GM21786 (cell line): ENCODE results near the gene LOXL3.

Source experiments
- ATAC-seq: cut with Tn5 transposase; IDR thresholded peaks from one replicate; pipeline ENCODE4 v1.9.1; 2021; ENCODE audit not compliant: unreplicated experiment

The LOXL3 gene, protein sequence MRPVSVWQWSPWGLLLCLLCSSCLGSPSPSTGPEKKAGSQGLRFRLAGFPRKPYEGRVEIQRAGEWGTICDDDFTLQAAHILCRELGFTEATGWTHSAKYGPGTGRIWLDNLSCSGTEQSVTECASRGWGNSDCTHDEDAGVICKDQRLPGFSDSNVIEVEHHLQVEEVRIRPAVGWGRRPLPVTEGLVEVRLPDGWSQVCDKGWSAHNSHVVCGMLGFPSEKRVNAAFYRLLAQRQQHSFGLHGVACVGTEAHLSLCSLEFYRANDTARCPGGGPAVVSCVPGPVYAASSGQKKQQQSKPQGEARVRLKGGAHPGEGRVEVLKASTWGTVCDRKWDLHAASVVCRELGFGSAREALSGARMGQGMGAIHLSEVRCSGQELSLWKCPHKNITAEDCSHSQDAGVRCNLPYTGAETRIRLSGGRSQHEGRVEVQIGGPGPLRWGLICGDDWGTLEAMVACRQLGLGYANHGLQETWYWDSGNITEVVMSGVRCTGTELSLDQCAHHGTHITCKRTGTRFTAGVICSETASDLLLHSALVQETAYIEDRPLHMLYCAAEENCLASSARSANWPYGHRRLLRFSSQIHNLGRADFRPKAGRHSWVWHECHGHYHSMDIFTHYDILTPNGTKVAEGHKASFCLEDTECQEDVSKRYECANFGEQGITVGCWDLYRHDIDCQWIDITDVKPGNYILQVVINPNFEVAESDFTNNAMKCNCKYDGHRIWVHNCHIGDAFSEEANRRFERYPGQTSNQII

DNA sequence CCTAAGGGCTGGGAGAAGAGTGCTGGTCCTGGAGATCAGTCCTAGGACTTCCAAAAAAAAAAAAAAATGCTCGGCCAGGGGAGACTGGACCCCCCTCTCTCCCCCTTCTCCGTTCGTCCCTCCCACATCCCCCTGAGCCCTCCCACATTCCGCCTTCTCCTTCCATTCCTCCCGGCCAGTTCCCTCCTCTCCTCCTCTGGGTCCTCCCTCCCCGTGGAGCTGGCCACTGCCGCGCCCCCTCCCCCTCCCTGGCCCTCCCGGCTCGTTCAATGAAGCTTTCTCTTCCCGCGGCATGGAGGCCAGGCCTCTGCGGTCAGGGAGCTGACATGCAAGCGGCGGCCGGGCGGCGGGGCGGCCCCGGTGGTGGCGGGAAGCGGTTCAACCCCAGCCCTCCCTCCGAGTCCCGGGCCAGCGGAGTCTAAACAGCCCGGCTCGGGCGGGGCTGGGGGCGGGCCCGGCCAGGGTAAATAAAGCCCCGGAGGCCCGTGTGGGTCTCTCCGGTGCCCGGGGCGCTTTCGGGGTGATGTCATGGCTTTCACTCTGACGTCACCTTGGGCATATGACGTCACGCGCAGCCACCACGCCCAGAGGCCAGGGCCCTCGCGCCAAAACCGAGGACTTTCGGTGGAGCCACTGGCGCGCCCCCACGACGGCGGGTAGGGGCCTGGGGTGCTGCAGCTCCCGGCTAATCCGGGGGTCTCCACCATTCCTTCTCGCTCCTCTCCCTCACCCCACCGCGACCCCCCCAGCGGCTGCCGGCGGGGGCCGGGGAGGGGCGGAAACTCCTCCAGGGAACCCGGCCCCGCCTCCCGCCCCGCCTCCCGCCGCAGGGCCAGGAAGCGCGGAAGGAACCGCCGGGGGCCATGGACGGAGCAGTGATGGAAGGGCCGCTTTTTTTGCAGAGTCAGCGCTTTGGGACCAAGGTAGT, at the start of gene LOXL3, which contains the start of gene DOK1:
Gene LOXL3, minus strand, starts transcription at position 51 of the 928 bp plus-strand sequence. CDS start 1,308 bp downstream, outside the sequence.
Gene DOK1, plus strand, starts transcription at position 829 of the 928 bp plus-strand sequence. Its CDS starts 35 bp downstream, at position 864.
- ATAC-seq = peak; percentile 39

DNA sequence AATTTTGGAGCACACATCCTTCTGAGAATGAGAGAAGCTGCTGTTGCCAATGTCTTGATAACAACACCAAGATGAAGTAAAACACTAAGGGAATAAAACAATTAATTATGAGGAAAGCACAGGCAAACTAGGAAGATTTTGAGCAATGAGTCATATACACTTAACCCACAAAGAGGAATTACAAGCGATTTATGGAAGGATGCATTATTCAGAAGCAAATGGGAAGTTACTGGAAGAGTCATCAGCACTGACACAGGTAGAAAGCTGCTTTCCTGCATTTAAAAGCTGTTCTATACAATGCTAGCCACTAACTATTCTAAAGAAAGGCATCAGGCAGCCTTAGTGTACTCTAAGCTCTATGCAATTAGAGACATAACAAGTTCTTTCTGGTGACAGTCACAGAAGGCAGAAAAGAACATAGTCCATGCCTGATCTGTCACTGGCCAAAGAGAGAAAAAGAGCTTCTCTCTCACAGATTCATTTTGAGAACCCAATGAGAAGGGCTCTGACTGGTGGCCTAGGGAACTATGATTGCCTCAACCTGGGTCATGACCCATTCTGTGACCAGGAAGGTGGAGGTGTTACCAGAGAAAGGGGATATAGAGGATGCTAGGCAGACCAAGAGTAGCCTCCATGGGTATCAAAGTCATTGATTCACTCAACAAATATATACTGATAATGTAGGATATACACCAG, 49.0 kb upstream of the LOXL3 start:
- ATAC-seq = no peak

DNA sequence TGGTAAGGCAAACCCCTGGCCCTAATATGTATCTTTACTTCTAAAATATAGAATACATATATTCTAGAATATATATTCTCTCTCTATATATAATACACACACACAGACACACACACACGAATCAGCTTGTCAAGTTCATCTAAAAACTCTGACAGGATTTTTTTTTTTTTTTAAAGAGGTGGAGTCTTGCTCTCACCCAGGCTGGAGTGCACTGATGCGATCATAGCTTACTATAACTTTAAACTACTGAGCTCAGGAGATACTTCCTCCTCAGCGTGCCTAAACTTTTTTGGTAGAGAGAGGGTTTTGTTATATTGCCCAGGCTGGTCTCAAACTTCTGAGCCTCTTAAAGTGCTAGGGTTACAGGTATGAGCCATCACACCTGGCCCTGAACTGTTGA, 45.9 kb upstream of the LOXL3 start:
- ATAC-seq = no peak

DNA sequence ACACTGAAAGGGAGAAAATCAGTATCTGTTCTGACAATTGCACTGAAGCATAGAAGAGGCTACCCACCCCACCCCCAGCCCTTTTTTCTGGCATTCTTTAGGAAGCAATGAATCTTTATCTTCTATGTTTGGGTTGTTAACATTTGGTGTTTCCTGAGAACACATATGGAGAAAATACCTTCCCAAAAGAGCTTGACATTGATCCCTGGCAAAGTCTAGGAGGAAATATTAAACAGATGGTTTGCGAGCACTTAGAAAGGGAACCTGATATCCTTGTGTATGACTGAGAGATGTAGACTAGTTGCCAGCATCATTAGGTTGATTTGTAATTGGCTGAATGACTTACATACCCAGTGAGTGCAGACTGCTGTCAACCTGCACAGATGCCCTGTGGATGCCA, 43.7 kb upstream of the LOXL3 start:
- no peak for ATAC-seq

DNA sequence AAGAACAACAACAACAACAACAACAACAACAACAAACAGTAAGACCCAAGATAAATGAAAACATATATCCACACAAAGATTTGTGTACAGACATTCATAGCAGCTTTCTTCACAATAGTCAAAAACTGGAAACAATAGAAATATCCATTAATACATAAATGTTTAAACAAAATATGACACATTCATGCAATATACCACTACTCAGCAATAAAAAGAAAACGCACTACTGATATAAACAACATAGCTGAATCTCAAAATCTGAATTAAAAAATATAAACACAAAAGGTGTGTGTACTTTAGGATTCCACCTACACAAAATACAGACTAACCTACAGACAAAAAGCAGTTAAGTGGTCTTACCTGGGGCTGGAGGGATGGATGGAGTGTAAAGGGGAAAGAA, 42.8 kb upstream of the LOXL3 start:
- no peak for ATAC-seq

DNA sequence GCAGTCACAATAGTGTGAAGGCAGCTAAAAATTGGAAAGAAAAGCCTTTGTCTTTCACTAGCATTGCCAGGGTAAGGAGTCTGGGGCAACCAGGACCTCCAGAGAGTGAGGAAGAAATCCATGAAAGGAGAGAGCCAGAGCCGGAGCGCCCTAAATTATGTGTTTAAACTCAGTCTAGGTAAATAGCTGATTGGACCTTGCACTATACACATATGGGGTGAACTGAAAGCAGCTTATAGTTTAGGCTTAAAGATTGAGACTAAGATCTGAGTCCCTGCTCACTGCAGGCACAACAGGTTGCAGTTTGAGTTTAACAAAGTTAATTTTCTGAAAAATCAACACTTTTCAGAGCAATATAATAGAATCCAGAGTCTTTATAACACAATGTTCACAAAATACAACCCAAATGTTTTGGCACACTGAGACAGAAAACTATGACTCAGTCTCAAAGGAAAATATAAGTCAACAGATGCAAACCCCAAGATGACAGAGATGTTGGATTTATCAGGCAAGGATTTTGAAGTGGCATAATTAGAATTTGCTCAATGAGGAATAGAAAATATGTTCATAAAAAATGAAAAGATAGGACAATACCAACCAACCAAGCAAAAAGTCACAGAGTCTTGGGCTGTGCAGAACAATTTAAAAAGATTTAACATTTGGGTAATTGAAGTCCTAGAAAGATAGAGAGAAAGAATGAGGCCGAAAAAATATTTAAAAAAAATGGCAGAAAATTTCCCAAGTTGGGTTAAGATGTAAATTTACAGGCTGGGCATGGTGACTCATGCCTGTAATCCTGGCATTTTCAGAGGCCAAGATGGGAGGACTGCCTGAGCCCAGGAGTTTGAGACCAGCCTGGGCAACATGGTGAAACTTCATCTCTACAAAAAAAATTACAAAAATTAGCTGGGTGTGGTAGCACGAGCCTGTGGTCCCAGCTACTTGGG, 40.4 kb upstream of the LOXL3 start:
- ATAC-seq = no peak

DNA sequence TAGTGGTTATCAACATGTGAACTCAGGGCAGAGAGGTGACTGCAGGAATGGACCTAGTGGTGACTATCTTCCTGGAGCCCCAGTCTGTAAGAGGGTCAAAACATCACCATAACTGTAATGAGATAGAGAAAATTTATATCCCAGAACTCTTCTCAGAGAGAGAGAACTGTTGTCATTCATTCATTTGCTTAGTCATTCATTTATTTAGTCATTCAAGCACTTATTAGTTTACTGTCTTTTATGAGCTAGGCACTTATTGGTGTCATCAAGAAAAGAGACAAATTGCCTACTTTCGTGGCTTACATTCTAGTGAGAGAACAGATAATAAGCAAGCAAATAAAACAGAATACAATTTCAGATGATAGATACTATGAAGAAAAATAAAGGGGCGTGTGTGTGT, 34.9 kb upstream of the LOXL3 start:
- no peak for ATAC-seq

DNA sequence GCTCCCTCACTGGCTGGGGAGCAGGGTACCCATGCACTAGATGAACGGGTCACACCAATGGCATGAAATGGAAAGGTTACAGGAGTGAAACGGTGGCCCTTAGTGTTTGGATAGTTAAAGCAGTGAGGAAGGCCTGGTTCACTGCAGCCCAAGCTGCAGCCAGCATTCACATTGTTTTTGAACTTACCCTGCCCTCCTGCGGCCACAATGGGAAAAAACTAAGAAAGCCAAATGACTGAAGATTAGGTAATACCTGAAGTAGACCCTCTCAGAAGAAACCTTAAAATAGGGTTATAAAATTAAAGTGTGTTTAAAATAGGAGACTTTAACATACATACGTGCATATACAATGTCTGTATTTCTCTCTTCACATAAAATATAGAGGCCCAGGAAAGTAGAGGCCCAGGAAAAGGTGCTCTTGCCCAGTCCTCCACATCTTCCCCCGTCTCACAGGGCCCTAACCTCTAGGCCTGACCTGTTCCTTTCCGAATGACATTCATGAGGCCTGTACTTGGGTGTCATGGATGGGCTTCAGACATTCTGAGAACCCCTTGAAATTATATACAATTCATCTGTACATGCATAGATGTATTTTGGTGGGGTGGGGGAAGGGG, 34.0 kb upstream of the LOXL3 start:
- ATAC-seq = peak; percentile 77

DNA sequence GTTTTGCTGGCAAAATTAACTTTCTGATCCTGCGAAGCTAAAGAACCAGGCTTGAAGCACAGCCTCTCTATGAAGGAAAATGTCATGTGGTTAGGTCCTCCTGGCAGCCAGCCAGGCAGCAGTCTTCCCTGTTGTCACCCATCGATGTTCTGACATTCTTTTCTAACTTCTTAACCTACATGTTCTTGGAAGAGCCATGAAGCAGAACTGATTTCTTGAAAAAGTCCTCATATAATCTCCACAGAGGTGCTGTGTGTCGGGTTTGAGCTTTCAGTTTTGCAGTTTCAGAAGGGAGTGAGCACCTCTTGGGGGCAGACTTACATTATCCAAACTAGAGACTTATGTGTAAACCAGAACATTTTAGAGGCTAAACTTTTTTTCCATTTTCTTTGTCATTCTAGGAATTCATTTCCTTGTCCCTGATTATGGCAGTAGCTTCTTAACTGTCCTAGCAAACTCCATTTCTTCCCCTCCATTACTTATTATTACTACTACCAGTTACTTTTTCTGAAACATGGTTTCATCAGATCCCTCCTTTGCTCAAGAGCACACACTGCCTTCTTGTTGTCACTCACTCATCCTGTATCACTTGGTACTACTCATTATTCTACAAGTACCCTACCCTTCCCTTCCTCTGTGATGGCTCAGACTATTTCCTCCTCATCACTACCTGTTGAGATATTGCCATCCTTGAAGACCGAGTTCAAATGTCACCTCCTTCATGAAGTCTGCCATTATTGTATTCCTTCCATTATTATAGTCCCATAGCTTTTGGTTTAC, 31.9 kb upstream of the LOXL3 start:
- peak; percentile 37 for ATAC-seq

DNA sequence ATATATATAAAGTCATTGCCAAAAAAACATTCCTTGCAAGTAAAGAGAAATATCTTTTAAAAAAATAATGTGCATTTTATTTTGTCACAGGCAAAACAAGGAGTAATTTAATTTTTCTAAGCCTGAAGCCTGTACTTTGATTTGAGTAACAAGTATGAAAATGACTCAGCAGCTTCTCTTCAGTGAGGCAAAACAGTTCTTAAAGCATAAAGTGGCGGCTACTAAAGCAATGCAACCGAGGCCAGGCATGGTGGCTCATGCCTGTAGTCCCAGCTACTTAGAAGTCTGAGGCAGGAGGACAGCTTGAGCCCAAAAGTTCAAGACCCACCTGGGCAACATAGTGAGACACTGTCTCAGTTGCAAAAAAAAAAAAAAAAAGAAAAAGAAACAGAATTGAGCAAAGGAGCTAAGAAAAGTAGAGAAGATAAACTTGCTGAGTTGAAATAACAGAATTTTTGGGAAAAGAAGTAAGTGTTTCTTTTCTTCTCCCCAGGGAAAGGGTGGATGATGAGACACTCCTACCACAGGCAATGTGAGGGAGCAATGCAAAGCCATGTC, 30.4 kb upstream of the LOXL3 start:
- ATAC-seq = peak; percentile 48

DNA sequence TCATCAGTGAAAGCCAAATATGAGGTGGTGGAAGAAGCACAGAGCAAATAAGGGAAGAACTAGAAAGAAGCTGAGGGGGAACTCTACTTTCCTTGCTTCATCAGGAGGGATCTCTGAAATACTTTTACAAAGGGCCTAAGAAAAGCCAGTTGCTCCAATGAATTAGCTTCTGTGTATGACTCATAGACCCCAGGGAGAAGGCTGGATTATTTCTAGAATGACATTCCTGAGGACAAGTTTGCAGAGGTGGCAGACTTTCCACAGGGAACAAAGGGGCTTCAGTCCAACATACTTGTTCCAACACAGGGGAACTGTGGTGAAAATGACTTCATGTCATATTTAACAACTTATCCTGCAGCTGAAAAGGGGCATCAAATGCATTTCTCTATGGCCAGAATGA, 29.8 kb upstream of the LOXL3 start:
- ATAC-seq = no peak

DNA sequence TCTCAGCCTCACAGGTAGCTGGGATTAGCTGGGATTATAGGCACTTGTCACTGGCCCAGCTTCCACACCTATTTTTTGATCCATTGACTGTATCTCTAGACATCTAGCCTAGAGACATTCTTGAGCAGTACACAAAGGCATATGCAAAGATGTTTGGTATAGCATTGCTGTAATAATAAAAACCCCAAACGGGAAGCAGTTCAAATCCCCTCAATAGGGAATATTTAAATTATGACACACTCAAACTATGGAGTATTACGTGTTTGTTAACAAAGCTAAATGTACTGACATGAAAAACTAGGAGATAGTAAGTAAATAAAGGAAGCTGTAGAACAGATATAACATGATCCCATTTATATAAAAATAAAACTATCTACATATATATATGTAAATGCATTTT, 28.4 kb upstream of the LOXL3 start:
- no peak for ATAC-seq

DNA sequence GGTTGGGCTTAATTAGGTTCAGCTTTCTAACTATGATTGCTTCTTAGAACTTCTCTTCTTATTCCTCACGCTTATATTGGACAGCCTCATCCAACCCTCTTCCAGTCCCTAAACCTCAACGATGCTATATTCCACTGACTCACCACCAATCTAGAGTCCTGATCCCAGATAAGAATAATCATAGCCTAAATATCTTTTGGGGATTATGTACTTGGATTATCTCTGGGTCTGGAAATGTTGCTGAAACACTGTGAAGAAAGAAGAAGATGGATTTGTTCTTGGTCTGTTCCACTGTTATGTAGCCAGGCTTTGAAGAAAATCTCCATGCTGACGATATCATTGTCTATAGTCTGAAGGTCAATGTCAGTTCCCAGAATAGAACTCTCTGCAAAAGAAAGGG, 27.7 kb upstream of the LOXL3 start:
- ATAC-seq = no peak

DNA sequence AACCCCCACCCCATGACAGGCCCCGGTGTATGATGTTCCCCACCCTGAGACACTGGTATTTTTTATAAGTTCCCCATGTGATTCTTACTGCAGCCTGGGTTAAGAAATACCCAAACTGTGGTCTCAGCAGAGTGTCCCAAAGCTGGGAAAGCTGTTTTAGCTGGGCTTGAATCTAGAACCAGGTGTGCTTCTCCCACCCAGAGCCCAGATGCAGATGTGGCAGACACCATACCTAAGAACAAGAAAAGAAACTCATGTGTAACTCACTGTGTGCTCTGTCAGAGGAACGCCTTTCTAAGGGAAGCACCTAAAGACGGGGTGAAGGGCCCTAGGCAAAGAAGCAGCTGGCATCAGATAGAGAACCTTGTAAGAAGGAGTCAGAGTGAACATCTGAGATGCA, 24.7 kb upstream of the LOXL3 start:
- peak; percentile 63 for ATAC-seq

DNA sequence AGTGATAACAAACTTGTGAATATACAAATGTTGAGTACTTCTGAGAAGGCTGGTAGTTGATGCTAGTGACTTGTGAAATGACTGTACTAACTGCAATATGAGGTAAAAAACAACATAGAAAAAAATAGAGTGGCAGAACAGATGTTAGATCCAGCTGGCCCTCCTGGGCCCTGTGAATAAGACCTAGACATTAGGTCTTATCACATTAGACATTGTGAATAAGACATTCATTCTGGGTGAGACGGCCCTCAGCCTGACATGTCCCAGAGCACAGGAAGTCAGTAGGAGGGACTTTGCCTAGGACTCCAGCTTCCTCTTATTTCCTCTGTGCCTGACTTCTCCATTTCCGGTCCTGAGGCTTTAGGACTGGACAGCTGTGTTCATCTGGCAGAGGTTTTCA, 23.7 kb upstream of the LOXL3 start:
- ATAC-seq = no peak

DNA sequence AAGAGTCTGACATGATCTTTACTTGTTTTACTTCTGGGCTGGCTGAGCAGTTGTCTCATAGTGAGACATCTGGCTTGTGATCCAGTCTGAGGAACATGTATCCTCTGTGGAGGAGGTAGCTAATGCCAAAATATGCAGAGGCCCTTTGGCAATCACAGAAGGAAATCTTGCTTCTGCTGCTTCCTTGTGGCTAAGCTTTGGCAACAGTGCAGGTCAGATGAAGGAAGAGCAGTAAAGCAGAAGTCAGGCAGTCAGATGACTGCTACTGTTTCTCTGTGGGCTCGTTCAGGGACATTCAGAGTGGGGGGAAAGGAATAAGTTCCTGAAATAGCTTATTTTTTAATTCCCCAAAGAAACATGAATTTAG, 23.1 kb upstream of the LOXL3 start:
- ATAC-seq = no peak

DNA sequence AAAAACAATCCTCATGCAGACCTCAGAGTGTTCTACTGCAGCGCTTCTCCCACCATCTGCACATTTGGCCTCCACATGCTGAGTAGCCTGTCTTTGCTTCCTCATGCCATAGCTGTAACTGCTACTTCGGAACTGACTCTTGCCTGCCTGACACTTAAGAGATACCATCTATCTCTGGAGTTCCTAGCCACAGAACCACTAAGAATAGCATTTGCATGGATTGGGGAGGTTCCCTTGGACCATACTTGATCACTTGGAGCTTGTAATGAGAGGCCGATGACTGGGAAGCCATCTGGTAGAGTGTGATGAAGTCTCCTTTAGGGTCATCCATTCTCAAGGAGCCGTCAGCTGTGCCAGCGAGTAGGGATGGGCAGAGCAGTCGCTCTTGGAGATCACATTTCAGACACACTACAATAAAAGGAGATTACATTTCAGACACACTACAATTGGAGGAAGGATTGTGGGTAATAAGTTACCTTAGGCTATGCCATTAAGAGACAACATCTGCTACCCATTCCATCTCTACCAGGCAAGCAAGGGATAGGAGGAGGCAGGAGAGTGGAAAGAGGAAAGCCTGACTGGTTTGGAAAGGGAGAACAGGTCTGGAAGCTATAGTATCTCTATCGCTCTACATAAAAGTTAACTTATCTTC, 22.6 kb upstream of the LOXL3 start:
- no peak for ATAC-seq

DNA sequence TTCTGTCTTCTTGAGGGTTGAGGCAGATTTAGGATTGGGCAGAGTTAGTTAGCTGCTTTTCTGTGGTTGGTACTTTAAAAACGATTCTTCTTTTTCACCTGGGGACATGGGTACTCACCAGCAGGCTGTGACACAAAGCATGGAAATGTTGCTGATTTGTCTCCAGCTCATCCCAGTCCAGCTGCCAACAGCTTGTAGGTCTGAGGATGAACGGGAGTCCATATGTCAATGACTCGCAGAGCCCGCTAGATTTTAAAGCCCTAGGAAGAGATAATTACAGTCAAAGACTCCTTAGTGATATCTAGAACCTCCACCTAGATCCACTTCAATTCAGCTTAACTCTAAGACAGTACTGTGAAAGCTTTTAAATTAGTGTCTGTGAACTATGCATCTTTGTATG, 21.6 kb upstream of the LOXL3 start:
- no peak for ATAC-seq
